GM18909 (cell line): ENCODE data around the gene ULK1.
"Not testable (repeated sequence)": the region's sequence is repeated elsewhere in the genome, so short reads cannot be mapped to it uniquely, and the experiment has no call there.

Experiments used
- ATAC-seq: cut with Tn5 transposase; IDR thresholded peaks from one replicate; pipeline ENCODE4 v1.9.1; 2021; ENCODE audit warnings: mild to moderate bottlenecking; ENCODE audit not compliant: unreplicated experiment, poor library complexity

Gene ULK1

GRCh38 chr12:131939007-131939406, 44.6 kb downstream of the ULK1 start:
- no peak for ATAC-seq

DNA sequence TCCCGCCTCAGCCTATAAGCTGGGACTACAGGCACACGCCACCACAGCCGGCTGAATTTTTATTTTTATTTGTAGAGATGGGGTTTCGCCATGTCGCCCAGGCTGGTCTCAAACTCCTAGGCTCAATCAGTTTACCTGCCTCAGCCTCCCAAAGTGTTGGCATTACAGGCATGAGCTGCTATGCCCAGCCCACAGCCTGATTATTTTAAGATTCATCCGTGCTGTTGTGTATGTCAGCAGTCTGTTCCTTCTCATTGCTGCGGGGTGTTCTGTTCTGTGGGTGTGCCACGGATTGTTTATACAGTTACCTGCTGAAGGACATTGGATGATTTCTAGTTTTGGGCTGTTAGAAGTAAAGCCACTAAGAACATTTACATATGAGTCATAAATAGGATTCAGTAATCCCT, 45.7 kb downstream of the ULK1 start:
- ATAC-seq: no peak

DNA sequence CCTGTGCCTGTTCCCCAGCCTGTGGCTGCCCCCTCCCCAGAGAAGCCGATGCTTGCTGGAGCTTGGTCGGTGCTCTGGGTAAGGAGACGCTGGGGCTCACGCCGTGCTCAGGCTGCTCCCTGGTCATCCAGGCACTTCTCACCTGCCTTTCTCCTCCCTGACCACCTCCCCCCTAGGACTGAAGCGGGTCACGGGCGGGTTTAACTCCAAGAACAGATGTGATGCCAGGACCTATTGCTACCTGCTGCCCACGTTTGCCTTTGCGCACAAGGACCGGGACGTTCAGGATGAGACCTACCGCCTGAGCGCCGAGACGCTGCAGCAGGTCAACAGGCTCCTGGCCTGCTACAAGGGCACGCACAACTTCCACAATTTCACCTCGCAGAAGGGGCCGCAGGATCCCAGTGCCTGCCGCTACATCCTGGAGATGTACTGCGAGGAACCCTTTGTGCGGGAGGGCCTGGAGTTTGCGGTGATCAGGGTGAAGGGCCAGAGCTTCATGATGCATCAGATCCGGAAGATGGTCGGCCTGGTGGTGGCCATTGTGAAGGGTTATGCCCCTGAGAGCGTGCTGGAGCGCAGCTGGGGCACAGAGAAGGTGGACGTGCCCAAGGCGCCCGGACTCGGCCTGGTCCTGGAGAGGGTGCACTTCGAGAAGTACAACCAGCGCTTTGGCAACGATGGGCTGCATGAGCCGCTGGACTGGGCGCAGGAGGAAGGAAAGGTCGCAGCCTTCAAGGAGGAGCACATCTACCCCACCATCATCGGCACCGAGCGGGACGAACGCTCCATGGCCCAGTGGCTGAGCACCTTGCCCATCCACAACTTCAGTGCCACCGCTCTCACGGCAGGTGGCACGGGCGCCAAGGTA, 46.9 kb downstream of the ULK1 start:
- no peak for ATAC-seq

- no peak for ATAC-seq
These were observed 47.5 kb downstream of the ULK1 start for GRCh38 chr12:131941987-131942341.

GRCh38 chr12:131942671-131943070, 48.2 kb downstream of the ULK1 start:
- ATAC-seq: no peak

DNA sequence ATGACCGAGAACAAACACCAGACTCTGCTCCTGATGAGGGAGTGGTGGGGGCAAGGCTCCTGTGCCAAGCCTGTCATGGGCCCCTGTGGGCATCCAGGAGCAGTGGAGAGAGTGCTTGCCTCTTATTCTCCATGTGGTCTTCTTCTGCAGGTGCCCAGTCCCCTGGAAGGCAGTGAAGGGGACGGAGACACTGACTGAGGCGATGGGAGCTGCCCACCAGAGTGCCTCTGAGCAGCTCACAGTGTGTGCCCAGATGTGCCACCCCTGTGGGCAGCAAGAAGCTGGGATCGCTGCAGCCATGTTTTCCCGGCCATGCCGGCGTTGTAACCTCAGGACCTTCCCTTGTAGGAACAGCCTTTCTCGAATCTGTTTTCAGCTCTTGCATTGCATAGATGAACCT, 49.0 kb downstream of the ULK1 start:
- no peak for ATAC-seq

DNA sequence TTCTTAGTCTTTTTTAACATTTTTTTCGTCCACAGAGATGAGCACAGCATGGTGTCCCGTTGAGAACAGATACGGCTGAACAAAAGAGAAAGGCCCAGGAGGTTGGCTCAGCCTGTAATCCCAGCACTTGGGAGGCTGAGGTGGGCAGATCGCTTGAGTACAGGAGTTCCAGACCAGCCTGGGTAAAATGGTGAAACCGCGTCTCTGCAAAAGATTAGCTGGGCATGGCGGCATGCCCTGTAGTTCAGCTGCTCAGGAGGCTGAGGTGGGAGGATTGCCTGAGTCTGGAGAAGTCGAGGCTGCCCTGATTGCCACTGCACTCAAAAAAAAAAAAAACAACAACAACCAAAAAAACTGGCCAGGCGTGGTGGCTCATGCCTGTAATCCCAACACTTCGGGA, 49.5 kb downstream of the ULK1 start:
- no peak for ATAC-seq

DNA sequence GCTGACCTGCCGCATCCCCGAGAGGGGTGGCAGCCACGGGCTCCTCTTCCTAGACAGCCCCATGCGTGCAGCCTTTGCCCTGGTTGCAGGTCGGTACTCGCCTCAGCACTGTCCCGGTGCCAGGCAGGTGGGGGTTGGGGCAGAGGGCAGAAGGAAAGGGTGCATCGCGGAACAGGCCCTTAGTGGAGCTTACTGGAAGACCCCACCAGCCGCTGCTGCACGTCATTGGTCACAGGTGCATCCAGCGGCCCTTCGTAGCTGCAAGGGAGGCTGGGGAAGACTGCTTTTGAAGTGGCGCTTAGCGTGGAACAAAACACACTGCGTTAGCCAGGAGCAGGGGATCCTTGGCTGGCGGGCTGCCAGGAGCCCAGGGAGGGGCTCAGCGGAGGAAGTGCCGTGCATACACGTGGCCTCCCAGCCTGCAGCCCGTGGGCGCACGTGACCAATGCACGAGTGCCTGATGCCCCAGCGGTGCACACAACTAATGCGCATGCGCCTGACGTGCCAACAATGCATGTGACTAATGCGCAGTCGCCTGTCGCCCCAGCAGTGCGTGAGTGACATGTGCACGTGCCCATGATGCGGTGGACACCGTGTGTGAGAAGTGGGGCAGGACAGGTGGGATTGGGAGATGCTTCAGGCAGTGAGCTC, 50.3 kb downstream of the ULK1 start:
- ATAC-seq: no peak

DNA sequence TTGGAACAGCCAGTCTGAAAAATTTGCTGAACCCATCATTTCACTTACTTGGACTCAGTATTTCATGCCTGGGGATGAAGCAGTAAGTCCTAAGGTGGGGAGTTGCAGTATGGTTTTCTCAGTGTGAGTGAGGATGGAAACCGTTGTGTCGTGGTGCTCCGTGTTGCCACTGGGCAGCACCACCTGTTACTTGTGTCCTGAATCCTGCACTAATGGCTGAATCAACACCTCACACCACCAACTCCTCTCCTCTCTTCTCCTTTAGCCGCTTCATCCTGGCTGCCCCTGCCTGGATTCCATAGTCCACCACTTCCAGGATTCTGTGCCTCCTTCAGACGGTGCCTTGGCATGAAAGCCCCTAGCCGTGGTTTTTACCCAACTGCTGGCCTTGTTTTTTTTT, 52.3 kb downstream of the ULK1 start:
- no peak for ATAC-seq

- ATAC-seq: no peak
These were observed 53.1 kb downstream of the ULK1 start for GRCh38 chr12:131947482-131948027.

- no peak for ATAC-seq
These were observed 53.8 kb downstream of the ULK1 start for GRCh38 chr12:131948166-131948712.

GRCh38 chr12:131948713-131949430, 54.5 kb downstream of the ULK1 start:
- not testable (repeated sequence) for ATAC-seq

DNA sequence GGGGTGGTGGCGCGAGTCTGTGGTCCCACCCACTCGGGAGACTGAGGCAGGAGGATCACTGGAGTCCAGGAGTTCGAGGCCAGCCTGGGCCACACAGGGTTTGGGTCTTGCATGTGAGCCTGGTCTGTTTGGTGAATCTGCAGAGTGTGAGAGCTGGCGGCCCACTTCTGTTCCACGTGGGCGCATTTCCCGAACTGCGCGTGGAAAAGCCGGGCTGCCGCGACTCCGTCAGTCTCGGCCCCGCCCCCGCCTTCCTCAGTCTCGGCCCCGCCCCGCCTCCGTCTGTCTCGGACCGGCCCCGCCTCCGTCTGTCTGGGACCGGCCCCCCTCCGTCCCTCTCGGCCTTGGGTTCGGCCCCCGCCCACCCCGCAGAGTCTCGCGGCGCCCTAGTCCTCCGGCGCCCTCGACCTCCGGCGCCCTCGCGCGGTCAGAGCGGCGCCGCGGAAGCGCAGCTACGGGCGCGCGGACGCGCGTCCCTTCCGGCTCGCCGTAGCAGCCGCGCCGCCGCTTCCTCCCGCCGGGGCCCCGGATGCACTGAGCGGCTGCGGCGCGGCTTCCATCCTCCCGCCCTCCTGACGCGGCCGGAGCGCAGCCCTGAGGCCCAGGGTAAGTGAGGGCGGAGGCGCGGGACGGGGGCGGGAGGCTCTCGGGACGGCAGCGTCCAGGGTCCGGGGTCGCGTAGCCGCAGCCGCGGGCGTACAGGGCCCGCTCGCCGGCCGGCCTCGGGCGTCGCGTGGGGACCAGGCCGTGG, 55.2 kb downstream of the ULK1 start, which contains the start of gene EP400:
Gene EP400 (plus strand): TSS at position 512 of the 751 bp plus-strand sequence. CDS start 10,678 bp downstream, outside the sequence.
- peak; percentile 90 for ATAC-seq

DNA sequence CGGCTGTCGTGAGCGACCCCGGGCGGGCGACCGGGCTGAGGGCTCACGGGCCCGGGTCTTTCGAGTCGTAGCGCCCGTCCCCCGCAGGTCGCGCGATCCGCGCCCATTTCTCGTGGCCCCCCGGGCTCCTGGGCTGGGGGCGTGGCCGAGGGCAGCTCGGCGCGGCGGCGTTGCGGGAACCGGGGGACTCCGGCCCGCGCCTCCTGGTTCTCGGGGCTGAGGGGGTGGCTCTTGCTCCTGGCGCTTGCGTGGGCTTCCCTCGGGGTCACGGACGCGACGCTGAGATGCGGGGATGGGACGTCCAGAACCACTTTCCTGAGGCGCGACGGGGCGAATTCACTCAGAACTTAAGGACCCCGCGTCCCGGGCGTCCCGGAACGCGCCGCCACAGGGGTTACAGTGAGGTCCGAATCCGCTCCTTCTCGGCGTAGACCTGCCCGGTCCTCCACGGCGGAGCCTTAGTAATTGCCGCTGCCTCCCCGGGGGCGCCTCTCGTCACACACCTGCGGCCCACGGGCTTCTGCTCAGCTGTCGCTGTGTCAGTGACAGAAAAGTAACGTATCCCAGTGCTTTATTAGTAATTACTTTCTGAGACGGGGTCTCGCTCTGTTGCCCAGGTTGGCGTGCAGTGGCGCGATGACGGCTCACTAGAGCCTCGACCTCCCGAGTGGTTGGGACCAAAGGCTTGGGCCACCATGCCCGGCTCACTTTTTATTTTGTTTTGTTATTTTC, 55.9 kb downstream of the ULK1 start:
- peak; percentile 33 for ATAC-seq

DNA sequence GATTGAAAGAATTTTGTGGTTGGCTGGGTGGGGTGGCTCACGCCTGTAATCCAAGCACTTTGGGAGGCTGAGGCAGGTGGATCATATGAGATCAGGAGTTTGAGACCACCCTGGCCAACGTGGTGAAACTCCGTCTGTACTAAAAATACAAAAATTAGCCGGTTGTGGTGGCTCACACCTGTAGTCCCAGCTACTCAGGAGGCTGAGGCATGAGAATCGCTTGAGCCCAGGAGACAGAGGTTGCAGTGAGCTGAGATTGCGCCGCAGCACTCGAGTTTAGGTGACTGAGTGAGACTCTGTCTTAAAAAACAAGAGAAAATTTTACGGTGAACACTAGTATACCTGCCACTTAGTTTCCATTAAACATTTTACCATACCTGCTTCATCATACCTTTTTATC, 59.4 kb downstream of the ULK1 start:
- not testable (repeated sequence) for ATAC-seq

- ATAC-seq: not testable (repeated sequence)
These were observed 60.0 kb downstream of the ULK1 start for GRCh38 chr12:131954460-131954859.

- ATAC-seq: no peak
These were observed 64.7 kb downstream of the ULK1 start for GRCh38 chr12:131959116-131959515.

DNA sequence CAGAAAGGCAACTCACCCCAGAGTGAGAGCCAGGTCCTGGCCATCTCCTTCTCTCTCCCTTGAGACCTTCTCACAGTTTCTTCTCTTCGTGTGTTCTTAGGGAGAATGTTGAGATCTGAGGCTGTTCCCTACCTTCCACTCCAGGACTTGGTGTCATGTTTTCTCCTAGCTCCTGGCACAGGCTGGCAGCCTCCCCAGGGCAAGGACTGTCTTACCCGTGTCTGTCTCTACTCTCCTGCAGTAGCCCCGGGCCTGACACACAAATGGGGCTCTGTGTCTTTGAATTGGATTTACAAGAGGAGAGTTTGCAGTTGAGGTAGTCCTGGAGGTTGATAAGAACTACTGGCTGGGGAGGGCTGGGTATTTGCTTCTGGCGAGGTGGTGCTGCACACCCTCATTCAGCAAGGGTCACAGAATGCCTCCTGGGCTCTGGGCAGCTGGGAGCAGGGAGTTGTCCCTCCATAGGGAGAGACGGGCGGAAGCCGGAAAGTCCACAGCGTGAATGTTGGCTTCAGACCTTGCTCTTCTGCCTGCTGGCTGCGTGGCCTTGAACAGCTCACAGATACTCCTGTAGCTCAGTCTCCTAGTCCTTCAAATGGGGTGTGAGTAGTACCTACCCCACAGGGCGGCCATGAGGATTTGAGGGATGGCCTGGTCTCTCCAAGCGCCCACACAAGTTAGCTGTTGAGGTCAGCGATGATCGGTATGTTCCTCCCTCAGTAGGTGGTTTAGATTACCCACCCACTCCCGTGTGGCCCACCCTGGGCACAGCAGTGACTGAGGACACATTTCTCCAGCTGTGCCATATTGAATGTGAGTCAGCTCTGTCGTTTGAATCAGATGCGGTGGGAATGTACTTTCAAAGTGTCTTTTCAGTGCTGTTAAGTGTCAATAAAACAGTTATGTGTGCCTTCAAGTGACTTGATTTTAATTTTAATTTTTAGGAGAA, 65.5 kb downstream of the ULK1 start:
- ATAC-seq: no peak
